ENCODE measurements around the gene DLG2. TPM values are rescaled to one million over a fixed set of nuclear protein-coding genes. Genes with fewer than 3 reads are reported as not detected.

Gene DLG2
- total RNA-seq, 1 experiment from 2014 or later, result 17.5 TPM

- TF ChIP-seq AR (CRISPR knock-in tag; IDR thresholded peaks at IDR 0.05), result no peak
These were observed 793.6 kb downstream of the DLG2 start (continued) for GRCh38 chr11:84833488-84834088.

GRCh38 chr11:84830372-84830771 lies 796.8 kb downstream of the DLG2 start:
- no peaks in the 10 kb centered on the region for H3K9me3 Mint-ChIP-seq
- no peak overlapping the region for H3K4me3 Mint-ChIP-seq
- DNase-seq (ENCODE audit: low spot score), result no peak
- ChIA-PET CTCF (no interaction called here), POLR2A (no interaction called here)
- ATAC-seq, result no peak
- H3K4me1 Mint-ChIP-seq, result peaks cover 14% of the 10 kb centered on the region
- TF ChIP-seq TP53 (CRISPR knock-in tag; IDR thresholded peaks at IDR 0.05), result no peak
- no peak for TF ChIP-seq SP1 (CRISPR knock-in tag; conservative IDR thresholded peaks at IDR 0.05)
- no peak for TF ChIP-seq ELF4 (CRISPR knock-in tag; IDR thresholded peaks at IDR 0.05; ENCODE audit: low read depth)
- no peak for TF ChIP-seq ATF1 (CRISPR knock-in tag; IDR thresholded peaks at IDR 0.05)
- TF ChIP-seq SOX15 (CRISPR knock-in tag; IDR thresholded peaks at IDR 0.05), result no peak
- TF ChIP-seq PRDM15 (CRISPR knock-in tag; IDR thresholded peaks at IDR 0.05), result no peak
- H3K36me3 Mint-ChIP-seq, result no peaks in the 10 kb centered on the region
- H3K27me3 Mint-ChIP-seq (ENCODE audit: low read depth), result no peaks in the 10 kb centered on the region
- no peak overlapping the region for H3K27ac Mint-ChIP-seq

DNA sequence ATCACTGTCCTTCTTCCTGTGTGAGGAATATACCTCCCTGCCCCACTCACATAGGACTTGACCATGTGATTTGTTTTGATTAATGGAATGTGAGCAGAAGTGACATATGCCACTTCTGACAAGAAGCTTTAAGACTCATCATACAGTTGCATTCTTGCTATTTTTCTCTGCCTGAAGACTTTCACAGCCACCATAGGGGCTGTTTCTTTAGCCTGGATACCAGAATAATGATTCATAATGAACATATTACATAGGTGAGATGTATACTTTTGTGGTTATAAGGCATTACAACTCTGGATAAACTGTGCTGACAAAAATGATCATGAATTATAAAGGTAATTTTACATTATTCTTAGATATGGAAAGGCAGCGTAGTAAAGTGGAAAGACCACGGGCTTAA lies 798.0 kb downstream of the DLG2 start:
- ATAC-seq, result no peak
- ChIA-PET POLR2A (no interaction called here), CTCF (no interaction called here)
- H3K36me3 Mint-ChIP-seq, result no peaks in the 10 kb centered on the region
- no peaks in the 10 kb centered on the region for H3K9me3 Mint-ChIP-seq
- no peak overlapping the region for H3K27ac Mint-ChIP-seq
- no peak for DNase-seq (ENCODE audit: low spot score)
- no peak overlapping the region for H3K4me3 Mint-ChIP-seq
- H3K27me3 Mint-ChIP-seq (ENCODE audit: low read depth), result no peaks in the 10 kb centered on the region
- peaks cover 14% of the 10 kb centered on the region for H3K4me1 Mint-ChIP-seq
- TF ChIP-seq PRDM15 (CRISPR knock-in tag; IDR thresholded peaks at IDR 0.05), result no peak
- no peak for TF ChIP-seq ATF6 (CRISPR knock-in tag; IDR thresholded peaks at IDR 0.05)
- no peak for TF ChIP-seq IRF2 (CRISPR knock-in tag; IDR thresholded peaks at IDR 0.05; ENCODE audit: borderline replicate concordance, low read depth)
- no peak for TF ChIP-seq HMGA2 (CRISPR knock-in tag; IDR thresholded peaks at IDR 0.05)
- no peak for TF ChIP-seq PREB (CRISPR knock-in tag; IDR thresholded peaks at IDR 0.05; ENCODE audit: borderline replicate concordance)
- TF ChIP-seq, protein P1, sequence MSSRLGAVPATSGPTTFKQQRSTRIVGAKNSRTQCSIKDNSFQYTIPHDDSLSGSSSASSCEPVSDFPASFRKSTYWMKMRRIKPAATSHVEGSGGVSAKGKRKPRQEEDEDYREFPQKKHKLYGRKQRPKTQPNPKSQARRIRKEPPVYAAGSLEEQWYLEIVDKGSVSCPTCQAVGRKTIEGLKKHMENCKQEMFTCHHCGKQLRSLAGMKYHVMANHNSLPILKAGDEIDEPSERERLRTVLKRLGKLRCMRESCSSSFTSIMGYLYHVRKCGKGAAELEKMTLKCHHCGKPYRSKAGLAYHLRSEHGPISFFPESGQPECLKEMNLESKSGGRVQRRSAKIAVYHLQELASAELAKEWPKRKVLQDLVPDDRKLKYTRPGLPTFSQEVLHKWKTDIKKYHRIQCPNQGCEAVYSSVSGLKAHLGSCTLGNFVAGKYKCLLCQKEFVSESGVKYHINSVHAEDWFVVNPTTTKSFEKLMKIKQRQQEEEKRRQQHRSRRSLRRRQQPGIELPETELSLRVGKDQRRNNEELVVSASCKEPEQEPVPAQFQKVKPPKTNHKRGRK (CRISPR knock-in tag; IDR thresholded peaks at IDR 0.05; ENCODE audit: borderline replicate concordance), result no peak
- TF ChIP-seq, protein P2, sequence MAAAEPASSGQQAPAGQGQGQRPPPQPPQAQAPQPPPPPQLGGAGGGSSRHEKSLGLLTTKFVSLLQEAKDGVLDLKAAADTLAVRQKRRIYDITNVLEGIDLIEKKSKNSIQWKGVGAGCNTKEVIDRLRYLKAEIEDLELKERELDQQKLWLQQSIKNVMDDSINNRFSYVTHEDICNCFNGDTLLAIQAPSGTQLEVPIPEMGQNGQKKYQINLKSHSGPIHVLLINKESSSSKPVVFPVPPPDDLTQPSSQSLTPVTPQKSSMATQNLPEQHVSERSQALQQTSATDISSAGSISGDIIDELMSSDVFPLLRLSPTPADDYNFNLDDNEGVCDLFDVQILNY (CRISPR knock-in tag; IDR thresholded peaks at IDR 0.05), result no peak
- no peak for TF ChIP-seq ESRRA (CRISPR knock-in tag; IDR thresholded peaks at IDR 0.05; ENCODE audit: borderline replicate concordance)
- TF ChIP-seq GRHL2 (CRISPR knock-in tag; IDR thresholded peaks at IDR 0.05; ENCODE audit: insufficient replicate concordance, severe bottlenecking), result no peak

Measured in WTC11 (cell line).